A375 (cell line): Measurements from ENCODE around the gene TCF25. TPM values are rescaled to one million over a fixed set of nuclear protein-coding genes. Genes with fewer than 3 reads are reported as not detected.

ENCODE experiments used
- total RNA-seq: library from RNA; depleted of rRNA; stranded (reverse); fragments of >200 nt; shearing (Covaris generic); gene quantifications from 2 replicates; pipeline ENCODE4 v1.2.3, GENCODE V29; 2014; rRNA removed

The TCF25 gene
- total RNA-seq = 98.2 and 113 TPM in 2 replicates

GRCh38 chr16:89873109-89873971 lies at the start of gene TCF25:
TCF25 (plus strand) TSS chr16:89873592; CDS start chr16:89873668, 76 bp downstream.

GRCh38 chr16:89828199-89828869 lies 45.1 kb upstream of the TCF25 start, which contains the start of gene SPIRE2:
SPIRE2 (plus strand) TSS chr16:89828475; CDS start chr16:89828551, 76 bp downstream.

GRCh38 chr16:89918453-89919347 lies 45.3 kb downstream of the TCF25 start, which contains the start of gene MC1R:
MC1R (plus strand) TSS chr16:89918862; CDS start chr16:89919259, 397 bp downstream.

GRCh38 chr16:89922884-89923639 lies 49.7 kb downstream of the TCF25 start, which contains the start of gene TUBB3:
TUBB3 (plus strand) TSS chr16:89923342; CDS start chr16:89923402, 60 bp downstream.

Other genes with a start within 250 kb of the TCF25 start
- gene CHMP1A, start 215.9 kb upstream of the TCF25 start, total RNA-seq = 78.3 and 85.8 TPM in 2 replicates
- 5.4 and 6.3 TPM in 2 replicates for gene SPATA33, start 215.8 kb upstream of the TCF25 start, total RNA-seq
- 57.1 and 66.7 TPM in 2 replicates for gene CDK10, start 186.9 kb upstream of the TCF25 start, total RNA-seq
- 22.8 and 23.0 TPM in 2 replicates for gene SPATA2L, start 171.9 kb upstream of the TCF25 start, total RNA-seq
- gene VPS9D1, start 152.7 kb upstream of the TCF25 start, total RNA-seq = 12.2 and 15.2 TPM in 2 replicates
- gene ZNF276, start 152.1 kb upstream of the TCF25 start, total RNA-seq = 33.5 and 36.4 TPM in 2 replicates
- 52.9 and 57.0 TPM in 2 replicates for gene FANCA, start 56.9 kb upstream of the TCF25 start, total RNA-seq
- 7.6 and 11.8 TPM in 2 replicates for gene SPIRE2, start 45.1 kb upstream of the TCF25 start, total RNA-seq
- gene MC1R, start 45.3 kb downstream of the TCF25 start, total RNA-seq = 12.2 and 13.8 TPM in 2 replicates
- 283 and 284 TPM in 2 replicates for gene TUBB3, start 49.8 kb downstream of the TCF25 start, total RNA-seq
- 107 and 111 TPM in 2 replicates for gene DEF8, start 75.2 kb downstream of the TCF25 start, total RNA-seq
- gene DBNDD1, start 145.9 kb downstream of the TCF25 start, total RNA-seq = 8.2 and 10.7 TPM in 2 replicates
- gene PRDM7, start 203.7 kb downstream of the TCF25 start, total RNA-seq = 0.05 TPM in 1 of 2 replicates, not detected in the other